GM21367 (cell line): Measurements from ENCODE around the gene TESK2.
"Not testable (repeated sequence)": the region's sequence is repeated elsewhere in the genome, so short reads cannot be mapped to it uniquely, and the experiment has no call there.

ENCODE experiments used
- ATAC-seq: cut with Tn5 transposase; IDR thresholded peaks from one replicate; pipeline ENCODE4 v1.9.1; 2021; ENCODE audit not compliant: unreplicated experiment

Gene TESK2

GRCh38 chr1:45478121-45478814 lies 12.7 kb downstream of the TESK2 start:
- ATAC-seq = no peak

DNA sequence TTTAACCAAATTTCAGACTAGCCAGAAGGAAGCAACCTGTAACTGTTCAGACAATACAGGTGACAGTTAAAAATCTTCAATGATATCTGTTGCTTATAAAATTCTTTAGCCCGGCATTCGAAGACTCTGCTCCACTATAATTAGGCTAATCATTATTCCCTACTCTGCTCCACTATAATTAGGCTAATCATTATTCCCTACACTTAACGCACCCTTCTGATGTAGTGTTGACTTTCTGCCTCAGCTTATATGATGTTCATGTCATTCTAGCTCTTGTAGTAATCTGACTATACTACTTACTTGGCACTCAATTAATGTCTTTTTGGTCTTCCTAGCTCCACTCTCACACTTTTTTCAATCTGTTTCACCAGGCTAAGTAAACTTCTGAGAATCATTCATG lies 13.3 kb downstream of the TESK2 start:
- no peak for ATAC-seq

DNA sequence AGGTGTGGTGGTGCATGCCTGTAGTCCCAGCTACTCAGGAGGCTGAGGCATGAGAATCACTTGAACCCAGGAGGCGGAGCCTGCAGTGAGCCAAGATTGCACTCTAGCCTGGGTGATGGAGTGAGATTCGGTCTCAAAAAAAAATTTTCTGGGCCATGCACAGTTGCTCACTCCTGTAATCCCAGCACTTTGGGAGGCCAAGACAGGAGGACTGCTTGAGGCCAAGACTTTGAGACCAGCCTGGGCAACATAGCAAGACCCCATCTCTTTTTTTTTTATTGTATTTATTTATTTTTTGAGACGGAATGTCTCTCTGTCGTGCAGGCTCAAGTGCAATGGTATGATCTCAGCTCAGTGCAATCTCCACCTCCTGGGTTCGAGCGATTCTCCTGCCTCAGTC lies 16.8 kb downstream of the TESK2 start:
- not testable (repeated sequence) for ATAC-seq

DNA sequence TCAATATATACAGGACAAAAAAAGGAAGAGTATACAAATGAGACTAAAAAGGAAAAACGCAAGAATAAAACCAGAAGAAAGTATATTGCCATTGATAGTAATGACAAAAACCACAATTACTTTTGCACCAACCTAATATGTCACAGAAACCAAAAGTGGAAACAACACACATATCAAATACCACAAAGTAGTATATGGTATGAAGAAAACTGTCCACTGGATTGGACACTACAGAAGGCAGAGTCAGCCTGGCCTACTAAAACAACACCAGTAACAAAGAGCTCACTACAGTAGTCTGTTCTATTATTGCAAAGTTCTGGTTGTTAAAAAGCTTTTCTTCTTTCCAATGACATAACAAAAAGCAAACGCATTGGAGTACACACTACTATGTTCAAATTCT lies 17.7 kb downstream of the TESK2 start:
- no peak for ATAC-seq

- no peak for ATAC-seq
Observed at GRCh38 chr1:45470306-45470798, 20.6 kb downstream of the TESK2 start.

DNA sequence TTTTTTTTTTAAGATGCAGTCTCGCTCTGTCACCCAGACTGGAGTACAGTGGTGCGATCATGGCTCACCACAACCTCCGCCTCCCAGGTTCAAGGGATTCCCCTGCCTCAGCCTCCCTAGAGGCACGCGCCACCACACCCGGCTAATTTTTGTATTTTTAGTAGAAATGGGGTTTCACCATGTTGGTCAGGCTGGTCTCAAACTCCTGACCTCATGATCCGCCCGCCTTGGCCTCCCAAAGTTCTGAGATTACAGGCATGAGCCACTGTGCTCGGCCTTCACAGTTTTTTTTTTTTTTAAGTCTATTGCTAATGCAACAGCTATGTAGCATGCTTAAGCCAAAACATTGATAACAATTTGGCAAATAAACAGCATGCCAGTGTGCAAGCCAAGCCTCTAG lies 23.6 kb downstream of the TESK2 start:
- not testable (repeated sequence) for ATAC-seq

DNA sequence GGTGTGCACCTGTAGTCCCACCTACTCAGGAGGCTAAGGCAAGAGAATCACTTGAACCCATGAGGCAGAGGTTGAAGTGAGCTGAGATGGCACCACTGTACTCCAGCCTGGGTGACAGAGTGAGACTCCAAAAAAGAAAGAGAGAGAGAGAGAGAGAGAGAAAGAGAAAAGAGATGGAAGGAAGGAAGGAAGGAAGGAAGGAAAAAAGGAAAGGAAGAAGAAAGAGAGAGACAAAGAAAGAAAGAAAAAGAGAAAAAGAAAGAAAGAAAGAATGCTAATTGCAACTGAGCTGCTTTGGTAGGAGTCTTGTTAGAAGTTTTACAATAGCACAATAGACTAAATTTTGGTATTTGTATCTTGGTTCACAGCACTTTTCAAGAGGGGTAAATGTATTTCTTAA lies 25.7 kb downstream of the TESK2 start:
- ATAC-seq = no peak

- ATAC-seq = no peak
Observed at GRCh38 chr1:45458894-45459293, 32.1 kb downstream of the TESK2 start.

DNA sequence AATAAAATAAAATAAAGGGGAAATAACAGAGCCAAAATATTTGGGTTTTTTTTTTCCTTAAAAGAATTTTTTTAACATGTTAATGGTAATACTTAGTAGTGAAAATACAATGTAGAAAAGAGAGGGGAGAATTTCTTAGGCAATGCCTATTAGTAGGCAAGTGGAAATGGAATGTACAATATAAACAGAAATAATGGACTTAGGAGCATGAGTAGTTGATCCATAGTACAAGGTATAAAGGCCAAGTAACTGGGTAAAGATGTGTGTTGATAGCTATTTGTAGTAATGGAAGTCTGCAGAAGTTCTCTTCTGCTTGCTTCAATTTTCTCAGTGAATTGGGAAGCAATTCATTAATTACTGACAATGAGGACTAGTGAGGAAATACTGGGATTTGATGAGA lies 34.4 kb downstream of the TESK2 start:
- ATAC-seq = no peak

GRCh38 chr1:45455162-45455561 lies 35.8 kb downstream of the TESK2 start:
- no peak for ATAC-seq

- ATAC-seq = no peak
Observed at GRCh38 chr1:45454464-45454863, 36.5 kb downstream of the TESK2 start.

DNA sequence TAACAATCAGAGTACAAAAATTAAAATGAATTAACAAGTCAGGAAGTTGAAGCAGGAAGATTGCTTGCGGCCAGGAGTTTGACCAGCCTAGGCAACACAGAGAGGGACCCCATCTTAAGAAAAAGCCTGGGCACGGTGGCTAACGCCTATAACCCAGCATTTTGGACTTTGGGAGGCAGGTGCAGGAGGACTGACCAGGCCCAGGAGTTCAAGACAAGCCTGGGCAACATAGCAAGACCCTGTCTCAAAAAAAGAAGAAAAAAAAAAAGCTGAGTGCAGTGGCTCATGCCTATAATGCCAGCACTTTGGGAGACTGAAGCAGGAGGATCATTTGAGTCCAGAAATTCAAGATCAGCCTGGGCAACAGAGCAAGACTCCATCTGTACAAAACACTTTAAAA lies 38.5 kb downstream of the TESK2 start:
- ATAC-seq = no peak

DNA sequence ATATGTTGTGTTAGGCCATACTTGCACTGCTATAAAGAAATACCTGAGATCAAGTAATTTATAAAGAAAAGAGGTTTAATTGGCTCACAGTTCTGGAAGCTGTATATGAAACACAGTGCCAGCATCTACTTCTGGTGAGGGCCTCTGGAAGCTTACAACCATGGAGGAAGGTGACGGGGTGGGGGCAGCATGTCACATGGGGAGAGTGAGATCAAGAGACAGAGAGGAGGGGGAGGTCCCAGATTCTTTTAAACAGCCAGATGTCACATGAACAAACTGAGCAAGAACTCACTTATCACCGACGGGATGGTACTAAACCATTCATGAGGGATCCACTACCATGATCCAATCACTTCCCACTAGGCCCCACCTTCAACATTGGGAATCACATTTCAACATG lies 42.6 kb downstream of the TESK2 start:
- ATAC-seq = no peak

GRCh38 chr1:45446950-45447672 lies 43.9 kb downstream of the TESK2 start:
- no peak for ATAC-seq

DNA sequence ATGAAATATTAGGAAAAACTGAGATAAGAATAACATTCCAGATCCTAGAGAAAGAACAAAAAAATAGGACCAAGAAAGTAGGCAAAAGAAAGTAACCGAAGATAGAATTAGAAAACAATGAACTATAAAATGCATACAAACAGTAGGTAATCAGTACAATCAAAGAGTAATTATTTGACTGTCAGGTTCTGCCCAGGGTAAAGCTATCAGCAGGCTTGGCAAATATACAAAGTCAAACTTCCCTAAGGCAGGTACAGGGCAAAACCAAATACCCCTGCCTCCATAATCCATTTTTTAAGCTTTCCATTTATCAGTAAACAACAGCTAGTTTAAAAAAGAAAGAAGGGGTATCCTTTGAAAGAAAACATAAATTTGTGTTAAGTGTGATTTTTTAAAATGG lies 44.4 kb downstream of the TESK2 start:
- no peak for ATAC-seq

GRCh38 chr1:45444609-45445131 lies 46.3 kb downstream of the TESK2 start:
- ATAC-seq = no peak

DNA sequence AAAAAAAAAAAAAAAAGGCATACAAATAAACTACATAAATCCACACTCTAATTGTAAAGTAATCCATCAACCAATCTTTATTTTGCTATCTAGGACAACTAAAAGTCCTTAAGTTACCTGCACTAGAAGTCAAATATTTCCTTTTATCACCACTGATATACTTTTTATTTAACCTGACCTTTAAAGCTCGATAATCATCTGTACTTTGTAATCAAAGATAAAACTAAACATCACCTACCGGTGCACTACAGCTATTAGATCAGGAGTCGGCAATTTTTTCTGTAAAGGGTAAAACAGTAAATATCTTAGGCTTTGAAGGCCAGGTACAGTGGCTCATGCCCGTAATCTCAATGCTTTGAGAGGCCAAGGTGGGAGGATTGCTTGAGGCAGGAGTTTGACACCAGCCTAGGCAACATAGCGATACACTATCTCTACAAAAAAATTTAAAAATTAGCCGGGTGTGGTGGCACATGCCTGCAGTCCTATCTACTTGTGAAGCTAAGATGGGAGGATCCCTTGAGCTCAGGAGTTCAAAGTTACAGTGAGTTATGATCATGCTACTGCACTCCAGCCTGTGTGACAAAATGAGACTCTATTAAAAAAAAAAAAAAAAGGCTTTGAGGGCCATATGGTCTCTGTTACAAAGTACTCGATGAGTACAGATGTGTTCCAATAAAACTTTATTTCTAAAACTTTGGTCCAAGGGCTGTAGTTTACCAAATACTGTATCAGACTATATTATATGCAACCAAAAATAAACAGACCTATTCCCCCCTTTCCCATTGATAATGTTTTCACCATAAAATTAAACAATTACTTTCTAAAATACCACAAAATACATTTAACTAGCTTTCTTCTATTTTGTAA lies 47.1 kb downstream of the TESK2 start:
- ATAC-seq = no peak

DNA sequence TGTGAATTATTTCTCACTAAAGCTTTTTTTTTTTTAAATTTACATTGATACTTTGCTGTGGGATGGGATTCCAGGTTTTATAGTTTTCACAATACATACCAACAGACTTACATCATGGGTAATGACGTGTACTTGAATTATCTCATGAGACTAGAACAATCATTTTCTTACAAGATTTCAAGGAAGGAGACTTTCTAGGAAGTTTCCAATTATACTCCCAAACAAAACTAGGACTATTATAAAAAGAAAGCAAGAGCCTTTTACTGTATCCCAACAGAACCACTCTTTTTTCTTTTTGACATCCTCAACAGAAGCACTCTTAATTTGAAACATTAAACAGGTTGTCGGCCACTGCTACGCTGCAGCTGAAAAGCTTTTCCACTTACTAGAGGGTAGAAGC lies 48.7 kb downstream of the TESK2 start:
- ATAC-seq = no peak

- ATAC-seq = no peak
Observed at GRCh38 chr1:45437323-45437722, 53.6 kb downstream of the TESK2 start.

GRCh38 chr1:45430490-45430889 lies 60.5 kb downstream of the TESK2 start:
- ATAC-seq = no peak

DNA sequence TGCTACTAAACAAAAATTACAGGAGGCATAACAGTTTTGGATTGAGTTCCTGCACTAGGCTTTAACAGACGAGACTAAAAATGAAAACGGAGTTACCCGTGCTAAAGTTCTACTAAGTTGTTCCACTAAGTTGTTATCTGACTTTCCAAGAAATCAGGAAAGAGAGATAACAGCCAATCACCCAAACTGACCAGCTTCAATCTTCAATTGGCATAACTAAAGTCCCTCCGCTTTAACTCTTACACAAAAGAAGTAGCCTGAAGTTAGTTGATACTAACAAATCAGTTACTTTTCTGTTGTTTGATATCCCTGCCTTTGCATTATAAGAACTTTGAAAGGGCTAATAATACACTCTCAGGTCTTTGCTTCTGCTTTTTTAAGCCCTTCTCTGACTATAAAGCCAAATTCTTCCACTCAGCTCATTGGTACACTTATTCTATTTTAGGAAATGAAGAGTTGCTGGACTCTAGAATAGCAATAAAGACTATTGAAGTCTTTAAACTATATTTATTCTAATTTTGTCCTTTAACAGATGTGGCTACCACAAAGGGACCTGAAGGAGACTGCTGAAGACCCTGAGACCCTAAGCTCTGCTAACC lies 61.3 kb downstream of the TESK2 start:
- ATAC-seq = no peak
